Activated CD4-positive, alpha-beta T cell treated with anti-CD3 and anti-CD28 coated beads for 48 hours (primary cell): ENCODE results near the gene CASP5.

Experiments
- DNase-seq: peaks from one replicate; pipeline ENCODE4 v3.0.0-alpha.2; 2020

The CASP5 gene

GRCh38 chr11:104965735-104966134 lies 57.2 kb downstream of the CASP5 start:
- DNase-seq = no peak

- DNase-seq = no peak
Observed at GRCh38 chr11:104964247-104964646, 58.7 kb downstream of the CASP5 start.

GRCh38 chr11:104962852-104963251 lies 60.1 kb downstream of the CASP5 start:
- DNase-seq = no peak

- no peak for DNase-seq
Observed at GRCh38 chr11:104957280-104957679, 65.7 kb downstream of the CASP5 start.

- DNase-seq = no peak
Observed at GRCh38 chr11:104956528-104956927, 66.4 kb downstream of the CASP5 start.

GRCh38 chr11:104946907-104947306 lies 76.1 kb downstream of the CASP5 start:
- peak; percentile 22 for DNase-seq
